Left renal cortex interstitium (tissue), 4 donors: ENCODE results near the gene GNG10. TPM values are rescaled to one million over a fixed set of nuclear protein-coding genes. Genes with fewer than 3 reads are reported as not detected.
"Not testable (repeated sequence)": the region's sequence is repeated elsewhere in the genome, so short reads cannot be mapped to it uniquely, and the experiment has no call there.

ENCODE experiments used
- DNase-seq, 4 donors: peaks; one replicate each; pipeline ENCODE4 v3.0.0-alpha.2; 2013; ENCODE audit warnings: low read depth in 4 of 4, low spot score in 2 of 4, missing footprints in 1 of 4
- polyA plus RNA-seq, 4 donors: library from polyadenylated mRNA; unstranded; fragments of 120-200 nt; gene quantifications; one replicate each; pipeline ENCODE4 v1.2.1, GENCODE V29; 2013; ENCODE audit not compliant: insufficient read length in 4 of 4

GNG10 gene
- 10 to 100 TPM; 42.2 to 69.8 (median 62.0) TPM for polyA plus RNA-seq

DNA sequence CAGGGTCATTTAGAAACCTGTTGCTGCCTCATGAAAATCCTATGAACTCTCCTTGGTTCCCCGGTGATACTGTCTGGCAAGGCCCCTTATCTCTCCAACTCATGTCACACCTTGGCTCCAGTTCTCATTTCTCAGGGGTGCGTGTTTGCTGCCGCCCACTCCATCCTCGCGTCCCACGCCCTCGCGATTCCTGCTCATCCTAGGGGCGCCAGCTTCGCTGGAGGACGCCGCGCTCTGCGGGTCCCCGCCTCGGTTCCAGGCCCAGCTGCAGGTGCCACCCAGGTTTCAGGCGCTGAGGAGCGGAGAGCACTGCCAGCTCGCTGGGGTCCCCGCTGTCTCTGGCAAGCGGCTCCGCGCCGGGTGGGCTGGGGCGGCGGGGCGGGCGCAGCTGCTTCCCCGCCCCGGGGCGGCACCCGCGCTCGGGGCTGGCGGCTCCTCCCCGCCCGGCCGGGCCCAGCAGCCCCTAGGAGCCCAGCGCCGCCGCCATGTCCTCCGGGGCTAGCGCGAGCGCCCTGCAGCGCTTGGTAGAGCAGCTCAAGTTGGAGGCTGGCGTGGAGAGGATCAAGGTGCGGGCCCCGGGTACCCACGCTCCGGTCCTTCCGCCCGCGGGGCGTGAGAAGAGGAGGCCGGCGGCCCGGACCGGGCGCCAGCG lies at the start of gene GNG10:
TSS of gene GNG10 (plus strand) at position 456 of the 652 bp plus-strand sequence. CDS start at position 486, 30 bp downstream.
- peak in 2 of 4 donors; percentile 36 to 49 for DNase-seq

GRCh38 chr9:111613436-111614040 lies 47.9 kb upstream of the GNG10 start:
- no peak for DNase-seq

- DNase-seq, result no peak
These were observed 45.5 kb upstream of the GNG10 start for GRCh38 chr9:111615928-111616327.

- DNase-seq, result not testable (repeated sequence)
These were observed 44.1 kb upstream of the GNG10 start for GRCh38 chr9:111617349-111617748.

DNA sequence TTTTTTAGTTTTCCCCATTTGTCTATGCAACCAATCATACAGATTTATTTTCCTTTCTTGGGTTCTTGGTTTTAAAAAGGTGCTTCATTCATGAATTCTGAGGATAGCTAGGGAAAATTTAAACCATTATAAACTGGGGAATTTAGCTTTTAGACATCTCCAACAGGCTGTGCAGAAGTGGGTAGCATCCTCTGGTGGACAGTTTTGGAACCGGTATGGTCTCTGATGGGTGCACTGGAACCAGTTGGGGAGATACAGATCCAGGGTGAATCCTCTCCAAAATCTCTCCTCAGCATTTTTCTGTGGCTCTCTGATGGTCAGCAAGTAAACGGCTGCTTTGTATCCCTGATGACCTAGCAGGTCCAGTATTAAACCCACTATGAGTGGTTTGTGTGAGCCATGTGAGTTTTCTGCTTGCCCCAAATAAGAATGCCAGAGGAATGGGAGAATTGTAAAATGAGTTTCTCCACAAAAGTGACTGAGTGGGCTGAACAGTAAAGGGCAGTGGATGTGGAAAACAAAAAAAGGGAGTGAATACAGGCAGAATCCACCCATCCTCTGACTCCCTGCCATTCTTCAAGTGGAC lies 39.4 kb upstream of the GNG10 start:
- DNase-seq, result no peak

GRCh38 chr9:111622626-111623025 lies 38.8 kb upstream of the GNG10 start:
- no peak for DNase-seq

DNA sequence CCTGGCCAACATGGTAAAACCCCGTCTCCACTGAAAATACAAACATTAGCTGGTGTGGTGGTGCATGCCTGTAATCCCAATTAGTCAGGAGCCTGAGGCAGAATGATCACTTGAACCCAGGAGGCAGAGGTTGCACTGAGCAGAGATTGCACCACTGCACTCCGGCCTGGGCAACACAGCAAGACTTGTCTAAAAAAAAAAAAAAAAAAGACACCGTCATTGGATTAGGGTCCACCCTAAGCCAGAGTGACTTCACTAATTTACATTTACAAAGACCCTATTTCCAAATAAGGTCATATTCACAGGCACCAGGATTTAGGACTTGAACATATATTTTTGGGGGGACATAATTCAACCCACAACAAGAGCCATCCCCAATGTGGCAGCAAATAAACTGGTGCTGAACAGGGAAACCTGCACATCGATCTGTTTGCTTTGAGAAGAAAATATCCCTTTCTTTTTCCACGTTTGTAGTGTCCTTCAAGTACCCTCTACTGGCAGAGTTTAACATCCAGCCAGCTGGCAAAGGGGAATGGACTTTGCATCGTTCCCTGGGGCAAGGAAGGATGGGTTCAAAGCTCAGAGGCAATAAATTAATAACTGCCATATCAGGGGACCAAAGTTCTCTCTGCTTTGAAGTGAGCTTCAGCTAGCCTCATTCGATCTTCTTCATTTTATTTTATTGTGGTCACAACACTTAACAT lies 34.0 kb upstream of the GNG10 start:
- no peak for DNase-seq

- no peak for DNase-seq
These were observed 33.0 kb upstream of the GNG10 start for GRCh38 chr9:111628411-111628810.

- peak in 1 of 4 donors; percentile 75 for DNase-seq
These were observed 31.0 kb upstream of the GNG10 start for GRCh38 chr9:111630182-111630963.

GRCh38 chr9:111630964-111631213 lies 30.5 kb upstream of the GNG10 start:
- DNase-seq, result peak in 1 of 4 donors; percentile 89

DNA sequence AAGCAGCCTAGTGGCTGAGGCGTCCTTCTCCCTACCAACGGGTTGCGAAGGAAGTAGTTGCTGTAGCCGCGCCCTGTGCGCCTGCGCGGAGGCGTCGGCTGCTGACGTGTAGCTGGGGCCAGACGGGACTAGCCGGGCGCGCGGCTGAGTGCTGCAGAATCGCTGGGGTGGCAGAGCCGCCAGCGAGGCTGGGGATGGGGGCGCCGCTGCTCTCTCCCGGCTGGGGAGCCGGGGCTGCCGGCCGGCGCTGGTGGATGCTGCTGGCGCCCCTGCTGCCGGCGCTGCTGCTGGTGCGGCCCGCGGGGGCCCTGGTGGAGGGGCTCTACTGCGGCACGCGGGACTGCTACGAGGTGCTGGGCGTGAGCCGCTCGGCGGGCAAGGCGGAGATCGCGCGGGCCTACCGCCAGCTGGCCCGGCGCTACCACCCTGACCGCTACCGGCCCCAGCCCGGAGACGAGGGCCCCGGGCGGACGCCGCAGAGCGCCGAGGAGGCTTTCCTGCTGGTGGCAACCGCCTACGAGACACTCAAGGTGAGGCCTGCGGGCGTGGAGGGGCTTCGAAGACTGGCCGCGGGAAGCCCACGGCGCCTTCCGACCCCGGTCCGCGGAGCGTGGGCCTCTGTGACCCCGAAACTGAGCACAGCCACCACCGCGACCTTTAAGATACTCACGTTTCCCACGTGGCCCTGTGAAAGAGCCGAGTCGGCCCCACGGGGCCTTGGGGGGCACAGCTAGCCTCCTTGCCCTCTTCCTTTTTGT lies 30.0 kb upstream of the GNG10 start, which contains the start of gene DNAJC25:
TSS of gene DNAJC25 (plus strand) at position 121 of the 758 bp plus-strand sequence. CDS start at position 195, 74 bp downstream.
- DNase-seq, result peak in 3 of 4 donors; percentile 90 to 96 (median 92)

GRCh38 chr9:111632060-111632459 lies 29.3 kb upstream of the GNG10 start:
- DNase-seq, result no peak

DNA sequence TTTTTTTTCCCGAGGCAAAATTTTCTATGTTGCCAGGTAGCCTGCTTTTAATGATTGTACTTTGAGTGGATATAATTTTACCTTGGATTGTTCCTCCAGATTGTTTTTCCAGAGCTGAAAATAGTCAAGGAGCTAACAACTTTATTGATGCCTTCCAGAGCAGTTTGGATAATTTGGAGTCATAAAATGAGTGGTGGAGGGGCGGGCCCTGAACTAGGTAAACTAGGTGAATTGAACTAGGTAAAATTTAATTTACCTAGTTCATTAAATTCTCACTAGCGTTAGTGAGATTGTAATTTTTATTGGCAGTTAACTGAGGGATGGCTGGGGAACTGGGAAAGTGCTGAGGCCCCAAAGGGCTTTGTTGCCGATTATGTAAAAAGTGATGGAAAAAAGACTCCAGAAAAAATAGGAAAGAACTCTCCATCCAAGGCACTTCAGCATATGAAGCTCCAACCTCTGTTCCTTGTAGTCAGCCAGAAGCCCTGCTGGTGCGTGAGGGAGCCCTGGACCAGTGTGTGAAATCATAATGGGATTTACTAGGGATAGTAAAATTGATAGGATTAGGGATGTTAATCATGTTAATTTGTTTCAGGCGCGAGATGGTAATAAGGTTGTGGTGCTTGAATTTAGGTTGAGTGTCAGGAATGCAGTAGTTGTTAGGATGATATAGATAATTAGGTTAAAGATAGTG lies 28.6 kb upstream of the GNG10 start:
- no peak for DNase-seq

GRCh38 chr9:111633389-111633736 lies 28.0 kb upstream of the GNG10 start:
- no peak for DNase-seq

- DNase-seq, result no peak
These were observed 26.5 kb upstream of the GNG10 start for GRCh38 chr9:111634860-111635259.

- no peak for DNase-seq
These were observed 23.9 kb upstream of the GNG10 start for GRCh38 chr9:111637421-111637950.

GRCh38 chr9:111644195-111644772 lies 17.1 kb upstream of the GNG10 start:
- no peak for DNase-seq

- DNase-seq, result no peak
These were observed 15.6 kb upstream of the GNG10 start for GRCh38 chr9:111645806-111646205.

DNA sequence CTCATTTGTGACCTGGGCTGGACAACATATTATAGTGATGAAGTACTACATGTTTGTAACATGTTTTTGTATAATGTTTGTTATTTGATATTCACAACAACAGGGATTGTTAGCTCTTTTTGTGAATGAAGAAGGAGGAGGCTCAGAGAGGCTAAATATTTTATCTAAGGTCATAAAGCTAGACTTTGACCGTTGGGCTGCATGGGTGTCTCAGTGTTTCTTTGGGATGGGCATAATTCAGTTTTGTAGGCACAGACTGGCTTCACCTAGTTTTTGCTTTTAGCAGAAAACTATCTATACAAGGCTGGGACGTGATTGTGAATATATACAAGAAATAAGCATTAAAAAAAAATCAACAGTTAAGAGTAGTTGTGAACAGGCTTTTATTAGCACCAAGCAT lies 15.0 kb upstream of the GNG10 start:
- DNase-seq, result no peak
